ENCODE measurements around the gene TSC22D2.

- no peak for TF ChIP-seq OSR1 (CRISPR knock-in tag; IDR thresholded peaks at IDR 0.05)
- no peak for TF ChIP-seq PPARA (CRISPR knock-in tag; IDR thresholded peaks at IDR 0.05; ENCODE audit: borderline replicate concordance)
- no peak for TF ChIP-seq ZFP30 (CRISPR knock-in tag; IDR thresholded peaks at IDR 0.05)
- TF ChIP-seq GLIS3 (CRISPR knock-in tag; IDR thresholded peaks at IDR 0.05), result no peak
- TF ChIP-seq CSRNP3 (CRISPR knock-in tag; IDR thresholded peaks at IDR 0.05), result no peak
These were observed 87.6 kb downstream of the TSC22D2 start for GRCh38 chr3:150495563-150496168.
